Fibroblast of skin of right quadriceps (primary cell): ENCODE results near the gene ADORA3.
A peak's percentile ranks its signal among the peaks of the same experiment; 100 is the strongest.
"Not testable (repeated sequence)": the region's sequence is repeated elsewhere in the genome, so short reads cannot be mapped to it uniquely, and the experiment has no call there.

Experiments
- DNase-seq: peaks from one replicate; pipeline ENCODE4 v3.0.0-alpha.2; 2013

ADORA3 gene

DNA sequence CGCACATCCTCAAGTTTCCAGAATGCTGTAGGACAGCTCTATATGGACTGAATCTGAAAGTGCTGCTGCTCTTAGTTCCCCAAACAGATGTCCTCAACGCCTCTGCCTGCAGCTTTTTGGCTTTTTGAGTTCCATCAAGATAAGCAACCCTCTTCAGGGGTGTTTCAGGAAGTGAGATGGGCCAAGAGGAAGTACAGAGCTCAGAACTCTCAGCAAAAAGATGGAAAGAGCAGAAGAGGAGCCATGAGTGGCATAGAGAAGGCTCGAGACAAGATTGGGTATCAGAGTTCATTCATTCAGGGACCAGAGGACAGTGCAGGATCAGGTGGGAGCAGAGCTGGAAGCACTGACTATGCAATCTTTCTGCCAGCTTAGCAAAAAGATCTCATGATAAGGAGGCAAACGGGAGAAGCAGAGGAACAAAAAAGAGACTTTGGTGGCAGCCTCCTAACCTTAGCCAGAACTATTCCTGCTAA, at the start of gene ADORA3, which contains the start of gene TMIGD3:
Gene ADORA3, minus strand, starts transcription at position 49 of the 476 bp plus-strand sequence. CDS start 279 bp downstream, outside the sequence.
Gene TMIGD3, minus strand, starts transcription at position 49 of the 476 bp plus-strand sequence. CDS start 279 bp downstream, outside the sequence.
- no peak for DNase-seq

DNA sequence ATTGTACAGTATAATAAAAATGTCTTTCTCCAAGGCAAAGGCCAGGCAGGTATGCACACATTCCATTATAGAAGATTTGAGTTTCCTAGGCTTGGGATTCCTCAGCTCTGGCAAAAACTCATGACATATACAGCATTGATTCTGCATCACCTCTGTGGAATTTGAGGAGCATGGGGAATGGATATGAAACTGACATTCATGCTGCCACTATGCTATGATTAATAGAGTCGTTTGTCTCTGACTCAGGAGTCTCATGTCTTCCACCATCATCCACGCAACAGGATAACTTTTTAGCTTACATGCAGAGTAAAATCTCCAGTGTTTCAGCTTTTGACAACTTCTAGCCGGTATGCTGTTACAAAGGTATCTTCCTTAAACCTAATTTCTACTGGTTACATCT, 49.8 kb upstream of the ADORA3 start:
- DNase-seq: peak; percentile 88

- no peak for DNase-seq
Measured at GRCh38 chr1:111552587-111552986, 49.2 kb upstream of the ADORA3 start.

DNA sequence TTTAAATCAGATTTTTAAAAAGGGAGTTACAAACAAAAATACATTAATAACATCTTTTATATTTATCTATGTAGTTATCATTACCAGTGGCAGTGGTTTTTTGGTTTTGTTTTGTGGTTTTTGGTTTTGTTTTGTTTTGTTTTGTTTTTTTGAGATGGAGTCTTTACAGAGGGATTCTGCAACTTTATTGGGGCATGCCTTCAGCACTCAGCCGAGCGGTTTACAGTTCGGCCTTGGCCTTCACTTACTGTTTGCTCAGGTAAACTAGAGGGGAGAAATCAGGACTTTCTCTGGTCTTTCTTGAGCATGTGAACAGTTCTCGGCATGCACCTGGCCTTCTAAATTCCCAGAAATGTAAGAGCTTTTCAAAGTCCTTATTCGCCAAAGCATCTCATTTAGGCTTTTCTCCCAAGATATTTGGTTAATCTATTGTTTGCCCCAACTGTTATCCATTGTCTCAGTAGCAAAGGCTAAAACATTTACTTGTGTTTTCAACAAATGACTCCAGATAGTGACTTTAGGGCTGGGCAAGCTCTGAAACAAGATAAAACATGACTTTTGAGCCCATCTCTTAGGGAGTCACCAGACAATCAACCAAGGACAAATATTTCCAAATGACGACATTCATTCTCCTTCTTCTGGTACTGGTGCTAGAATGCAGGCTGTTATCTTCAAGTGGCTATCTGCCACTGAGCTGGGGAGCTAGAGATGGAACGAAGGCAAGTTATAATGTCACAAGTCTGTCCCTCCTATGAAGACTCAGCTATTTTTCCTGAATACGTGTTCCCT, 48.4 kb upstream of the ADORA3 start:
- no peak for DNase-seq

GRCh38 chr1:111547786-111548185, 44.4 kb upstream of the ADORA3 start:
- not testable (repeated sequence) for DNase-seq

- DNase-seq: no peak
Measured at GRCh38 chr1:111542187-111542586, 38.8 kb upstream of the ADORA3 start.

DNA sequence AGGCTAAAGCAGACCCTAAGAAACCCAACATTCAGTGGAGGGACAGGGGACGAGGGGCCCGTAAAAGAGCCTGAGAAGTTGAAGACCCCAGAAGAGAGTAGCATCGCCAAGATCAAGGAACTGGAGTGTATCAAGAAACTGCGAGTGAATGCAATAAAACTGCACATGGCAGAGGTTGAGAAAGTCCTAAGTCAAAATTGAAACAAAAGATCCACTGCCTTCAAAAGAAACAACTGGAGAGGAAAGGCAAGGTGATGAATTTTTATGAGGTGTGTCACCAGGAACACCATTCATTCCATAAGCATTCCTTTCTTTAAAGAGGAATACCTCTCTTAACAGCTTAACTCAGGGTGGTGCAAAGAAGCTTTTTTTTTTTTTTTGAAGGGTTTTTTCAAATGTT, 38.3 kb upstream of the ADORA3 start:
- DNase-seq: peak; percentile 65

DNA sequence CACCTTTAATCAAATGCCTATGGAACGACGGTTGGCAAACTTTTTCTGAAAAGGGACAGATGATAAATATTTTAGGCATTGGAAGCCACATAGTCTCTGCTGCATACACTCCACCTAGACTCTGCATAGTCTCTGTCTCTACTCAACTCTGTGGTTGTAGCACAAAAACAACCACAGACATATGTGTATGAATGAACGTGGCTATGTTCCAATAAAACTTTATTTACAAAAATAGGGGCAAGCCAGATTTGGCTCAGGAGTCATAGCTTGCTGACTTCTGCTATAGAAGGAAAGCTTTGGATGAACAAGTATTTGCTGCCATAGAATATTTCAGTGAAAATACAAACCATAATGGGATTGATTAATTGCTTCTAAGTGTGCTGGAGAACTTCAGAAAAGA, 37.5 kb upstream of the ADORA3 start:
- DNase-seq: no peak

- DNase-seq: peak; percentile 78
Measured at GRCh38 chr1:111538343-111539025, 35.1 kb upstream of the ADORA3 start.

- DNase-seq: no peak
Measured at GRCh38 chr1:111535256-111536191, 32.1 kb upstream of the ADORA3 start.

DNA sequence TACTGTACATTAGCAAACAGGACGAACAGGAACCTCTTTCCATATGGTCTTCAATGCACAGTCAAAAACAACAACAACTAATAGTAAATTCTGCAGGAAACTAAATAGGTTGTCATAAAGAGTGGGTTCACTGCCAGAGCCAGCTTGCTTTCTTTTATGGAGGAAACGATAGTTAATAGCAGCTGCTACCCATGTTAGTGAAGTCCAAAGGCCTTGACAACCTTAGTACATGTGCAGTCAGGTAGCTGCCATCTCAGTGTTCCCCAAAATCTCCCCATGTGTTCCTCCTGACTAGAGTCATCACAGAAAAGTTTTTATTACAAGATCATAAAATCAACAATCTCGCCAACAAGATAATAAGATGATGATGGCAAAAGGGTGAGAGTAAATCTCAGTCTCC, 16.6 kb upstream of the ADORA3 start:
- DNase-seq: no peak

DNA sequence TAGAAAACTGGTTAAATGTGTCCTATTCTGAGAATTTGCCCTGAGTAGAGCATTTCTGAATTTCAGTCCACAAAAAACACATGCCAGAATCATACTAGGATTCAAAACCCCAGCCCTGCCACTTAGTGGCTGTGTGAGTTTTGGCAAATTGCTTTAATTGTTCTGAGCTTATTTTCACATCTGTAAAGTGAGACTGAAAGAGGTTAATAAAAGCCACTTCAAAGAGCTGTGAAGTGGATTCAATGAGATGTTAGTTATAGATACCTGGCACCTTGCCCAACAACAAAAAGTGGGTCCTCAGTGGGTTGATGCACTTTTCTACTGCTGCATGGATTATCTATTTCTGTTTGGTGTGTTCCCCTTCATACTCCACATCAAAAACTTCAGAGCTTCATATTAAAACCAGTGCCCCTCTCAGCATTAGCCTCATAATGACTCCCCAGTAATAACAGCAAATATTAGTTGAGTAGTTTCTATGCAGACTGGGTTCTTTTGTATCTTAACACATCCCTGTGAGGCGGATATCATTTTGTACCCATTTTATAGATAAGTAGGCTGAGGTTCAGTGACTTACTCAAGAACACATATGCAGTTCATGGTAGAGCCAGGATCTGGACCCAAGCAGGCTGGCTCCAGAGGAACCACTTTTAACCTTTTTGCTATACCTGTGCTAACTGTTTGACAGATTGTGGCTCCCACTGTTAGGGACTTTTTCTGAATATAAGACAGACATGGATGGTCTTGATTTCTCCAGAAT, 14.2 kb upstream of the ADORA3 start:
- DNase-seq: no peak

- peak; percentile 51 for DNase-seq
Measured at GRCh38 chr1:111516005-111516535, 12.6 kb upstream of the ADORA3 start.

DNA sequence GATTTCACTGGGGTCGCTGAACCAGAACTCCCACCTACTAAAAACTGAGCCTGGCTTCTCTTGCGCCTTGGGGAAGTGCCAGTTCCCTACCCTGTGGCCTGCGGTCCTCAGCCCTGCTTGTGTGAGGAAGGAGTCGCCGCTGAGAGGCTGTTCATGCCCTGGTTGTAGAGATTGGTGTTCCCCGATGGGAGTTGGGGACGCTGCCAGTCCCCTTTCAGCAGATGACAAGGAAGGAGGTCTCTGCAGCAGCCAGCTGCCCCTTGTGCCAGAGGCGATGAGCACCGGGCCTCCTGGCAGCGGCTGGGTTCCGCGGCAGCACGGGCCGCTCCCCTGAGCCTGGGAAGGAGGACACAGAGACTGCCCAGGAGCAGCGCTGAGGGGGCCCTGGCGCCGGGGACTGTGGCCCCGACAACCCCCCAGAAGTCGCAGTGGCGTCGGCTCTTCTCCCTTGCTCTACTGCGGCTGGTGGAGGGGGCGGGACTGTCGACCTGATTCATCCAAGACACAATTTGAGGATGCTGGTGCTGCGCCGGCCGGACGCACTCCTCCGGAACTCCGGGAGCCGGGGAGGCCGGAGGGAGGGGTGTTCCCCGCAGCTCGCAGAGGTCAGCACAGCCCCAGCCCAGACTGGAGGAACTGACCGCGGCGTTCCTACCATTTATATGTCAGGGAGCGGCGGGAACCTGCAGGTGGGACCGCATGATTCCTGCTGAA, 12.0 kb upstream of the ADORA3 start:
- DNase-seq: peak; percentile 38

GRCh38 chr1:111513410-111514020, 10.1 kb upstream of the ADORA3 start:
- DNase-seq: no peak

- no peak for DNase-seq
Measured at GRCh38 chr1:111512931-111513330, 9.5 kb upstream of the ADORA3 start.

- DNase-seq: no peak
Measured at GRCh38 chr1:111512132-111512889, 8.9 kb upstream of the ADORA3 start.

DNA sequence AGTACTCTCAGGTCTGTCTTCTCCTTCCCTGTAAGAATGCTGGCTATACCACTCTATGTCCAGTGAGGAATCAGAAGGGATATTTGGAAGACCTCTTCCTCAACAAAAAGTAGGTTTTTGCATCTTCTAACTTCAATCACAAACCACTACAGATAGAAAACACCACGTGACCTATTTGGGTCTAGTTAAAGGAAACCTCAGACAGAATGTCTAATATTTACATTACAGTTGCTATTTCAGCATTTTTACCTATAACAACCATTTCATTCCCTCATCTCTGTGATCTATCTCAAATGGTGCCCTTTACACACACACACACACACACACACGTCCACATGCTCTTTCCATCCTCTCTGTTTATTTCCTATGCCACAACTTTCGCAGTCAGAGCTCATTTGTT, 7.9 kb upstream of the ADORA3 start:
- no peak for DNase-seq

DNA sequence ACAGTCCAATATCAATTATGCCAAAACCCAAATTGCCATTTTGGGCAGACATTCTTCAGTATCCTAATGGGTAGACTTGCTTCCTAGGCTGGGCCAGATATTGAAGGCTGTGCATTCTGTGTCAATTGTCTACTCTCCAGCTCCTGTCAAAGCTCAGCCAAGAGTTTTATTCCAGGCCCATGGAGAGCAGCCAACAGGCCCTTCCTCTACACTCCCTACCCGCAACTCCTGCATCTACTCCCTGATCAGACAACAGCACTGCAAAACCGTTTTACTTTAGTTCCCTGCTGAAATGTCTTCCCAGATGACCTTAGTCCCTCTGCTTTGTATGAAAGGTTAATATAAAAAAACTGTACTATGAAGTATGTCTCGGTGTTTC, 6.6 kb upstream of the ADORA3 start:
- DNase-seq: no peak
